Esophagus muscularis mucosa (tissue), 4 donors: ENCODE measurements around the gene S100A11. TPM values are rescaled to one million over a fixed set of nuclear protein-coding genes. Genes with fewer than 3 reads are reported as not detected.

Source experiments
- DNase-seq: peaks from one replicate; pipeline ENCODE4 v3.0.0-alpha.2; 2017; ENCODE audit errors: extremely low spot score
- H3K27ac ChIP-seq, 4 donors: fragments of 200-600 bp; sonication (generic); replicated peaks in 1 of 4; 1 replicate in 3 of 4; 2 replicates in 1 of 4; pipeline ENCODE4 v1.5.1; 2016 to 2019; ENCODE audit warnings: mild to moderate bottlenecking in 1 of 4
- H3K27me3 ChIP-seq, 4 donors: fragments of 200-600 bp; sonication (generic); one replicate each; pipeline versions ENCODE4 v1.5.1 to v1.6.0; 2016 to 2019
- H3K36me3 ChIP-seq, 4 donors: fragments of 200-600 bp; sonication (generic); one replicate each; pipeline ENCODE4 v1.5.1; 2016 to 2019
- H3K4me1 ChIP-seq, 4 donors: fragments of 200-600 bp; sonication (generic); one replicate each; pipeline ENCODE4 v1.5.1; 2016 to 2019
- H3K4me3 ChIP-seq, 4 donors: fragments of 200-600 bp; sonication (generic); 1 replicate in 2 of 4; 2 replicates in 2 of 4; pipeline ENCODE4 v1.5.1; 2016 to 2019; ENCODE audit warnings: mild to moderate bottlenecking in 4 of 4, moderate library complexity in 1 of 4
- H3K9me3 ChIP-seq, 4 donors: fragments of 200-600 bp; sonication (generic); 1 replicate in 3 of 4; 2 replicates in 1 of 4; pipeline ENCODE4 v1.5.1; 2016 to 2019
- EP300 ChIP-seq: sonication (generic); formaldehyde crosslinking; IDR thresholded peaks from one replicate; pipeline ENCODE4 v1.6.1; 2017; ENCODE audit warnings: antibody characterized with exemption
- POLR2A ChIP-seq: fragments of 450-650 bp; IDR thresholded peaks from one replicate; pipeline ENCODE4 v1.6.1; 2017; ENCODE audit warnings: antibody characterized with exemption, moderate library complexity, mild to moderate bottlenecking, low read depth
- POLR2AphosphoS5 ChIP-seq, 2 donors: sonication (generic); formaldehyde crosslinking; IDR thresholded peaks; one replicate each; pipeline ENCODE4 v1.6.1; 2017; ENCODE audit warnings: antibody characterized with exemption in 2 of 2
- WGBS: methylation state at CpG from one replicate; pipeline ENCODE4 v1.1.5; 2018; 5-methylcytosine and 5-hydroxymethylcytosine counted together
- intact Hi-C: fragments of 100-400 bp; cut with DNase I; formaldehyde crosslinking; loops from one replicate; pipeline ENCODE4 v1.15.1; 2023
- total RNA-seq, 4 donors: library from RNA; depleted of rRNA; stranded (reverse); fragments of >200 nt; gene quantifications; one replicate each; pipeline versions ENCODE4 v1.1.0 to v1.2.1, GENCODE V29; 2016
- TF ChIP-seq, protein P1 (sequence below), 3 experiments: fragments of 200-600 bp in 2 of 3; fragments of 450-650 bp in 1 of 3; sonication (generic) in 2 of 3; IDR thresholded peaks; one replicate each; pipeline ENCODE4 v1.5.1; 2017 to 2019; ENCODE audit warnings: antibody characterized with exemption in 3 of 3, mild to moderate bottlenecking in 2 of 3, moderate library complexity in 1 of 3

S100A11 gene
- total RNA-seq, 4 donors from 2014 or later = 68.5 to 190 (median 115) TPM

DNA sequence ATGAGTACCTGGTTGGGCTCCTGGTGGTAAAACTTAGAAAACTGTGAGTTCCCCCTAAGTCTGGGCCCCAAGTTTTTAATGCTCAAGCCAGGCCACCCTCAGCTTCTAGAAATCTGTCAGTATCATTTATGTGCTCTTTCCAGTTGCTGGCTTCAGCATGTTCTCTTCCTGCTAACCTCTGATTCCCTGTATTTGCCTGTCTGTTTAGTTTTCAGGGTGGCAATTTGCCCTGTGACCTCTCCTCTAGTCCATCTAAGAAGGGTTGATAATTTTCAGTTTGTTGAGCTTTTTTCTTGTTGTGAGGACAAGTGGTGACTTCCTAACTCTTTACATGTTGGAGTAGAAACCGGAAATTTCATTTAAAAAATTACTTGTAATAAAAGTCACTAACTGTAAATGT is 27.1 kb downstream of the S100A11 start:
- intact Hi-C loops = no loop called here
- Histone ChIP-seq H3K27me3 (peaks cover 0 to 12% (median 0%) of the 10 kb centered on the region in 4 donors), H3K4me3 (no peak overlapping the region), H3K9me3 (no peaks in the 10 kb centered on the region), H3K27ac (no peak overlapping the region), H3K4me1 (no peaks in the 10 kb centered on the region), H3K36me3 (no peaks in the 10 kb centered on the region)
- TF ChIP-seq EP300 (no peak), POLR2AphosphoS5 (IDR thresholded peaks at IDR 0.05) (no peak), POLR2A (no peak)
- TF ChIP-seq, protein P1, sequence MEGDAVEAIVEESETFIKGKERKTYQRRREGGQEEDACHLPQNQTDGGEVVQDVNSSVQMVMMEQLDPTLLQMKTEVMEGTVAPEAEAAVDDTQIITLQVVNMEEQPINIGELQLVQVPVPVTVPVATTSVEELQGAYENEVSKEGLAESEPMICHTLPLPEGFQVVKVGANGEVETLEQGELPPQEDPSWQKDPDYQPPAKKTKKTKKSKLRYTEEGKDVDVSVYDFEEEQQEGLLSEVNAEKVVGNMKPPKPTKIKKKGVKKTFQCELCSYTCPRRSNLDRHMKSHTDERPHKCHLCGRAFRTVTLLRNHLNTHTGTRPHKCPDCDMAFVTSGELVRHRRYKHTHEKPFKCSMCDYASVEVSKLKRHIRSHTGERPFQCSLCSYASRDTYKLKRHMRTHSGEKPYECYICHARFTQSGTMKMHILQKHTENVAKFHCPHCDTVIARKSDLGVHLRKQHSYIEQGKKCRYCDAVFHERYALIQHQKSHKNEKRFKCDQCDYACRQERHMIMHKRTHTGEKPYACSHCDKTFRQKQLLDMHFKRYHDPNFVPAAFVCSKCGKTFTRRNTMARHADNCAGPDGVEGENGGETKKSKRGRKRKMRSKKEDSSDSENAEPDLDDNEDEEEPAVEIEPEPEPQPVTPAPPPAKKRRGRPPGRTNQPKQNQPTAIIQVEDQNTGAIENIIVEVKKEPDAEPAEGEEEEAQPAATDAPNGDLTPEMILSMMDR (IDR thresholded peaks at IDR 0.05) = no peak
- WGBS = 83% methylated on average over 1 of the region's 1 CpG
- no peak for DNase-seq

DNA sequence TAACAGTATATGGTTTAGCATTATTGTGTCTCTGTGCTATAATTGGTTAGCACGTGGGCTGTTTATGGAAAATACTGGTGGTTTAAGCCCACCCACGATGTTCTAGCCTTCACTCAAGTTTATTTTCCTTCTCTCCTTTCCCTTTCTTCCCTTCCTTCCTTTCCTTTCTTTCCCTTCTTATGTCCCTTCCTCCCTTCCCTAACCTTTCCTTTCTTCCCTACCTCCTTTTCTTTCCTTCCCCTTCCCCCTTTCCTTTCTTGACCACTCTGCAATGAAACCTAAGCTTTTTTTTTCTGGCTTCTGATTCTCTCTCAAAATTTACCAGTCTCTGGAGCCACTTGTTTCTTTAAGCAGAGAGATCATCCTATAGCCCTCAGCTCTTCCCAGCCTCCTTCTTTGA is 29.8 kb downstream of the S100A11 start:
- Histone ChIP-seq H3K4me1 (peaks cover 0 to 1% (median under 1%) of the 10 kb centered on the region in 4 donors), H3K4me3 (no peak overlapping the region), H3K27ac (no peak overlapping the region), H3K27me3 (peaks cover 0 to 12% (median 0%) of the 10 kb centered on the region in 4 donors), H3K36me3 (no peaks in the 10 kb centered on the region), H3K9me3 (no peaks in the 10 kb centered on the region)
- DNase-seq = no peak
- 54% methylated on average over 2 of the region's 2 CpGs for WGBS
- intact Hi-C loops = no loop called here
- TF ChIP-seq, protein P1 (IDR thresholded peaks at IDR 0.05) = no peak
- TF ChIP-seq POLR2A = no peak

DNA sequence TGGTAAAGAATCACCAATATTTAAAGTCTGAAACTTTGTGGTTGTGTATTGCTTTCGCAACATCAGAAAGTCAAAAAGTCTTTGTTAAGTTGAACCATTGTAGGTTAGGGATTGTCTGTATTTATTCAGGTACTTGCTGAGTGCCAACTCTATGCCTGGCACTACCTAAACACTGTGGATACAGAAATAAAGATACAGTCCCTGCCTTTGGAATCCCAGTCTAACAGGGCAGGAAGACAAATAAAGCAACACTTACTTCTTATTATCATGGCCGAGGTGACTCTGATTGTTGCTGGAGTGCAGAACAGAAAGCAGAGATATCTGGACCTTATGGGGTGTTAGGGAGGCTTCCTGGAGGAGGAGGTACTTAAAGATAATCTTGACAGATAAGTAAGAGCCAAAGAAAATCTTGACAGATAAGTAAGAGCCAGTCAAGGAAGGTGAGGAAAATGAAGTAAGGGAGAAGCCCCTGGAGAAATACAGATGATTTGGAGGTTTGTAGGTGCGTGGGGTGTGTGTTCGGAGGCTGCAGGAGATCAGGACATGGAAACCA is 31.4 kb downstream of the S100A11 start:
- no peak for DNase-seq
- Histone ChIP-seq H3K36me3 (no peaks in the 10 kb centered on the region), H3K27me3 (peaks cover 0 to 12% (median 0%) of the 10 kb centered on the region in 4 donors), H3K27ac (no peak overlapping the region), H3K4me1 (peaks cover 4 to 15% (median 11%) of the 10 kb centered on the region in 4 donors), H3K4me3 (no peak overlapping the region), H3K9me3 (no peaks in the 10 kb centered on the region)
- WGBS = 69% methylated on average over 4 of the region's 4 CpGs
- intact Hi-C loops = no loop called here
- TF ChIP-seq, protein P1 (IDR thresholded peaks at IDR 0.05) = no peak
- TF ChIP-seq POLR2AphosphoS5 (IDR thresholded peaks at IDR 0.05) (no peak), EP300 (no peak), POLR2A (no peak)

DNA sequence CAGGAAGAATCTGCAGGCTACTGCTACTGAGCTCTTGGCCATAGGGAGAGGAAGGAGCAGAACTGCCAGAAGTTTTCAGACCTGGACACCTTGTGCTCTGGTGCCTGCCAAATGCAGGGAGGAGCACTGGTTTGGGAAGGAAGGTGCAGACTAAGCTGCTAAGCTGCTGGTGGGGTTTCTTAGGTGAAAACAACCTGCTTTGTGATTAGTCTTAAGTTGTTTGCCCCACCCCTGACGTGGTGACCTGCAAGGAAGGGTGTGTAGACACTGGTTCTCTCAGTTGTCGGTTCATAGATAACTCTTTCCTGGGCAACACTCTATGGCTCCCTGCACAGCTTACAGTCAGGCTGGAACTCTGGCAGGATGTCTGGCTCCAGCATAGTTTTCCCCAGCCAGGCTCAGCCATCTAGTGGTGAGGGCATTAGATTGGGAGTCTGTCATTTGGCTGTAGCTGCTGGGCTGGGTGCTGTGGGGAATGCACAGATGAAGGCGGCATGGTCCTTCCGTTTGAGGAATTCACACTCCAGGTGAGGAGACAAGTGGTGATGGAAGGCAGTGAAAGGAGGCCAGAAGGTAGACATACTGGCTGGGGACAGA is 32.9 kb downstream of the S100A11 start:
- intact Hi-C loops = no loop called here

More for the DNA sequence above, 32.9 kb downstream of the S100A11 start:
- peaks cover 4 to 18% (median 11%) of the 10 kb centered on the region in 4 donors for H3K4me1 ChIP-seq
- H3K27me3 ChIP-seq = peaks cover 0 to 10% (median 0%) of the 10 kb centered on the region in 4 donors
- H3K36me3 ChIP-seq = no peaks in the 10 kb centered on the region
- H3K27ac ChIP-seq = no peak overlapping the region
- TF ChIP-seq, protein P1 (IDR thresholded peaks at IDR 0.05) = no peak
- TF ChIP-seq POLR2A (no peak), EP300 (no peak), POLR2AphosphoS5 (IDR thresholded peaks at IDR 0.05) (no peak)
- no peak for DNase-seq
- H3K4me3 ChIP-seq = no peak overlapping the region
- 64% methylated on average over 2 of the region's 4 CpGs for WGBS
- H3K9me3 ChIP-seq = no peaks in the 10 kb centered on the region
